GM12878 (cell line): ENCODE results near the gene MLXIP. TPM values are rescaled to one million over a fixed set of nuclear protein-coding genes. Genes with fewer than 3 reads are reported as not detected.

Experiments
- ATAC-seq: fragments of 200-7000 bp; cut with Tn5 transposase; 3 replicates; pipeline ENCODE4 v1.9.1; 2020; ENCODE audit warnings: mild to moderate bottlenecking, moderate library complexity
- BruUV-seq: library from RNA; stranded (reverse); fragments of 400-500 nt; replicated peaks from 2 replicates; lab custom pipeline; 2021; lab: Mats Ljungman, UMichigan
- CTCF ChIA-PET: fragments of 300-600 bp; sonication (Branson Sonifier 250); formaldehyde crosslinking; extraction: SDS; loops from one replicate; lab custom pipeline; 2021; ENCODE audit warnings: inconsistent platforms; lab: Yijun Ruan, JAX
- POLR2A ChIA-PET: fragments of 350-600 bp; formaldehyde crosslinking; extraction: SDS; loops from one replicate; lab custom pipeline; 2021; ENCODE audit warnings: inconsistent platforms; lab: Charles Lee
- RAD21 ChIA-PET: fragments of 300-600 bp; sonication (Branson Sonifier 250); formaldehyde crosslinking; loops from one replicate; lab custom pipeline; 2023; ENCODE audit warnings: antibody characterized with exemption; ENCODE audit not compliant: unreplicated experiment; lab: Charles Lee
- SMC1A ChIA-PET: fragments of 300-600 bp; sonication (Branson Sonifier 250); formaldehyde crosslinking; loops from one replicate; lab custom pipeline; 2023; ENCODE audit not compliant: unreplicated experiment, uncharacterized antibody; lab: Charles Lee
- DNase-seq: peaks from one replicate; pipeline ENCODE4 v3.0.0-alpha.2; 2011; ENCODE audit warnings: low read depth, low spot score
- FAIRE-seq: peaks from 3 replicates; lab custom pipeline; 2011; peaks lifted over from hg19 to GRCh38; lab: Jason Lieb, UNC
- H2AFZ ChIP-seq: 2 replicates; pipeline ENCODE4 v1.6.0; 2011; ENCODE audit warnings: low read depth, low read length, control low read depth; ENCODE audit not compliant: control insufficient read depth
- H3K27ac ChIP-seq: 2 replicates; pipeline ENCODE4 v1.5.1; 2011; ENCODE audit warnings: control low read depth; ENCODE audit not compliant: control insufficient read depth, insufficient read depth
- H3K27me3 ChIP-seq, 2 experiments: replicated peaks in 1 of 2; 2 replicates each; pipeline versions ENCODE4 v1.6.0 to v1.6.1; 2011; ENCODE audit warnings: low read length in 1 of 2; ENCODE audit not compliant: control insufficient read depth in 2 of 2, insufficient read depth in 2 of 2
- H3K36me3 ChIP-seq, 2 experiments: 2 replicates each; pipeline ENCODE4 v1.5.1; 2011; ENCODE audit warnings: low read length in 1 of 2; ENCODE audit not compliant: control insufficient read depth in 2 of 2, insufficient read depth in 2 of 2
- H3K4me1 ChIP-seq: 2 replicates; pipeline ENCODE4 v1.6.1; 2011; ENCODE audit warnings: mild to moderate bottlenecking, low read length, moderate library complexity, mixed read lengths; ENCODE audit not compliant: control insufficient read depth, insufficient read depth
- H3K4me2 ChIP-seq: 2 replicates; pipeline ENCODE4 v1.6.0; 2011; ENCODE audit warnings: control low read depth; ENCODE audit not compliant: control insufficient read depth, insufficient read depth
- H3K4me3 ChIP-seq: fragments of 200-600 bp; sonication (generic); 2 replicates; pipeline ENCODE4 v1.5.1; 2016
- H3K79me2 ChIP-seq: 2 replicates; pipeline ENCODE4 v1.6.0; 2011; ENCODE audit warnings: low read length; ENCODE audit not compliant: control insufficient read depth, insufficient read depth
- H3K9ac ChIP-seq: 2 replicates; pipeline ENCODE4 v1.8.0; 2011; ENCODE audit warnings: low read length, control low read depth, mixed read lengths; ENCODE audit not compliant: control insufficient read depth, insufficient read depth
- H3K9me3 ChIP-seq: replicated peaks from 3 replicates; pipeline ENCODE4 v1.5.1; 2011; ENCODE audit warnings: mild to moderate bottlenecking, low read length; ENCODE audit not compliant: control insufficient read depth, insufficient read depth
- H4K20me1 ChIP-seq: 2 replicates; pipeline ENCODE4 v1.6.0; 2011; ENCODE audit not compliant: control insufficient read depth, insufficient read depth
- ATF2 ChIP-seq: IDR thresholded peaks from 2 replicates; pipeline ENCODE4 v1.6.1; 2012; ENCODE audit warnings: low read length, inconsistent platforms
- EGR1 ChIP-seq, 2 experiments: IDR thresholded peaks; 1 replicate in 1 of 2; 2 replicates in 1 of 2; pipeline ENCODE4 v1.6.1; 2011 to 2012; ENCODE audit warnings: low read depth in 2 of 2, low read length in 2 of 2, borderline replicate concordance in 1 of 2, mild to moderate bottlenecking in 1 of 2, moderate library complexity in 1 of 2
- ESRRA ChIP-seq: IDR thresholded peaks from 2 replicates; pipeline ENCODE4 v1.6.1; 2012; ENCODE audit warnings: mild to moderate bottlenecking, low read length, improper control_type of control experiment
- ETV6 ChIP-seq, 2 experiments: fragments of 450-650 bp in 1 of 2; IDR thresholded peaks in 1 of 2; conservative IDR thresholded peaks in 1 of 2; 2 replicates each; pipeline ENCODE4 v1.6.1; 2014; ENCODE audit warnings: antibody characterized with exemption in 1 of 2, borderline replicate concordance in 1 of 2, low read depth in 1 of 2, mild to moderate bottlenecking in 1 of 2, moderate library complexity in 1 of 2
- IRF3 ChIP-seq: fragments of 450-650 bp; IDR thresholded peaks from 2 replicates; pipeline ENCODE4 v1.6.1; 2014; ENCODE audit warnings: mild to moderate bottlenecking
- NFXL1 ChIP-seq: fragments of 450-650 bp; IDR thresholded peaks from 2 replicates; pipeline ENCODE4 v1.6.1; 2017; ENCODE audit warnings: antibody characterized with exemption, mild to moderate bottlenecking, borderline replicate concordance
- NR2C2 ChIP-seq: IDR thresholded peaks from 2 replicates; pipeline ENCODE4 v1.6.1; 2011; ENCODE audit warnings: borderline replicate concordance, low read depth; ENCODE audit not compliant: control insufficient read depth, insufficient read length
- NRF1 ChIP-seq: conservative IDR thresholded peaks from 2 replicates; pipeline ENCODE4 v1.6.1; 2011; ENCODE audit warnings: mild to moderate bottlenecking, low read depth, low read length, improper control_type of control experiment
- ZBTB40 ChIP-seq: fragments of 450-650 bp; IDR thresholded peaks from 2 replicates; pipeline ENCODE4 v1.6.1; 2016; ENCODE audit warnings: mild to moderate bottlenecking, moderate library complexity, borderline replicate concordance
- WGBS: methylation state at CpG from one replicate; pipeline ENCODE4 v1.1.6; 2016; ENCODE audit warnings: low lambda C conversion rate; ENCODE audit not compliant: insufficient replicate concordance, insufficient coverage; ENCODE audit errors: missing lambda C conversion rate; 5-methylcytosine and 5-hydroxymethylcytosine counted together
- in situ Hi-C: fragments of 300-500 bp; cut with MboI; formaldehyde crosslinking; loops from 9 replicates; pipeline ENCODE4 v1.14.3; 2018; ENCODE audit warnings: mixed read lengths
- intact Hi-C: fragments of 100-400 bp; cut with micrococcal nuclease; formaldehyde crosslinking; loops from one replicate; pipeline ENCODE4 v1.14.2; 2022; ENCODE audit not compliant: unreplicated experiment
- polyA plus RNA-seq, 11 experiments: library from polyadenylated mRNA; depleted of rRNA in 4 of 11; unstranded in 6 of 11; stranded (reverse) in 5 of 11; fragments of >200 nt; fragmentation: Nextera tagmentation in 4 of 11; fragmentation: Illumina TruSeq in 1 of 11; extraction: Ambion mirVana in 4 of 11; extraction: Trizol in 1 of 11; gene quantifications; 1 replicate in 1 of 11; 2 replicates in 10 of 11; pipeline versions ENCODE4 v1.2.1 to v1.2.3, GENCODE V29; 2011 to 2016; ENCODE audit warnings: inconsistent platforms in 2 of 11, missing spikeins in 2 of 11, low read depth in 1 of 11
- total RNA-seq, 4 experiments: library from RNA; depleted of rRNA in 3 of 4; stranded (reverse); fragments of >200 nt in 3 of 4; fragmentation: Illumina TruSeq in 1 of 4; extraction: Trizol in 1 of 4; gene quantifications; 2 replicates each; pipeline versions ENCODE4 v1.2.1 to v1.2.3, GENCODE V29; 2013 to 2021

The MLXIP gene
- total and polyA plus RNA-seq, 10 of the 15 experiments (the other 5 are each of a cell fraction or from before 2014, with no cell fraction given) = 1.1 to 23.7 (median 7.0) TPM

GRCh38 chr12:122087431-122088178 is 9.0 kb downstream of the MLXIP start:
- H3K79me2 ChIP-seq = no peaks in the 10 kb centered on the region
- ChIA-PET POLR2A (interaction anchor here (0.6 to 2.2 kb wide), 2 partner anchors 12 to 44 kb away, joined by 4 to 8 read pairs; no protein-coding TSS in a partner anchor), CTCF (interaction anchor here (0.6 to 2.2 kb wide), 5 partner anchors 9 to 325 kb away, joined by 3 to 10 read pairs (median 6); partner anchors contain the start of gene MLXIP), RAD21 (no interaction called here), SMC1A (interaction anchor here (1.4 to 1.9 kb wide), 3 partner anchors 9 to 35 kb away, joined by 3 to 7 read pairs (median 4); partner anchors contain the start of gene MLXIP)
- no peak overlapping the region for H2AFZ ChIP-seq
- TF ChIP-seq EGR1 (IDR thresholded peaks at IDR 0.05; ENCODE audit: borderline replicate concordance in 1 of 2, low read depth in 2 of 2, low read length in 2 of 2) = no peak
- TF ChIP-seq ATF2 = no peak
- TF ChIP-seq NRF1 = no peak
- no peak for TF ChIP-seq ZBTB40
- TF ChIP-seq NFXL1 = no peak
- TF ChIP-seq ESRRA = no peak
- TF ChIP-seq IRF3 = no peak
- no peak for TF ChIP-seq NR2C2
- TF ChIP-seq ETV6 (conservative IDR thresholded peaks at IDR 0.05 in 1 of 2, IDR thresholded peaks at IDR 0.05 in 1 of 2; ENCODE audit: borderline replicate concordance in 1 of 2, low read depth in 1 of 2) = no peak
- FAIRE-seq (no peak), DNase-seq (no peak), ATAC-seq (no peak)
- no peaks in the 10 kb centered on the region for H4K20me1 ChIP-seq
- in situ Hi-C loops (no loop called here), intact Hi-C loops (no loop called here)
- no peak overlapping the region for H3K27ac ChIP-seq
- no peaks in the 10 kb centered on the region for H3K9me3 ChIP-seq
- 91% methylated on average over 17 of the region's 17 CpGs for WGBS
- H3K27me3 ChIP-seq = no peaks in the 10 kb centered on the region
- BruUV-seq = no TSS peak
- peaks cover 0 to 1% of the 10 kb centered on the region in 2 experiments; a peak in 2 of 4 replicates for H3K36me3 ChIP-seq
- no peak overlapping the region for H3K4me3 ChIP-seq
- H3K4me2 ChIP-seq = no peak overlapping the region
- H3K9ac ChIP-seq = no peak overlapping the region
- peaks cover 8% of the 10 kb centered on the region for H3K4me1 ChIP-seq
